Small intestine (tissue), 7 donors: Measurements from ENCODE around the gene SBNO2. TPM values are rescaled to one million over a fixed set of nuclear protein-coding genes. Genes with fewer than 3 reads are reported as not detected.
"Not testable (repeated sequence)": the region's sequence is repeated elsewhere in the genome, so short reads cannot be mapped to it uniquely, and the experiment has no call there.

Experiments
- DNase-seq, 2 donors: peaks; one replicate each; pipeline versions ENCODE4 v3.0.0 to v3.0.0-alpha.2; 2013
- FAIRE-seq: peaks from 2 replicates; lab custom pipeline; 2012; peaks lifted over from hg19 to GRCh38; lab: Jason Lieb, UNC
- H3K27ac ChIP-seq, 3 donors: one replicate each; pipeline ENCODE4 v1.5.1; 2013; ENCODE audit warnings: low read length in 2 of 3, mild to moderate bottlenecking in 2 of 3, control low read depth in 1 of 3, inconsistent platforms in 1 of 3, low read depth in 1 of 3, moderate library complexity in 1 of 3
- H3K27me3 ChIP-seq, 3 donors: one replicate each; pipeline ENCODE4 v1.6.1; 2013; ENCODE audit warnings: low read length in 3 of 3, inconsistent platforms in 1 of 3; ENCODE audit not compliant: control insufficient read depth in 3 of 3, insufficient read depth in 3 of 3
- H3K36me3 ChIP-seq, 3 donors: one replicate each; pipeline ENCODE4 v1.6.1; 2013; ENCODE audit warnings: low read length in 3 of 3, inconsistent platforms in 1 of 3, low read depth in 1 of 3, mild to moderate bottlenecking in 1 of 3, moderate library complexity in 1 of 3; ENCODE audit not compliant: control insufficient read depth in 3 of 3, insufficient read depth in 2 of 3
- H3K4me1 ChIP-seq, 3 donors: one replicate each; pipeline ENCODE4 v1.6.1; 2013; ENCODE audit warnings: low read length in 2 of 3, inconsistent platforms in 1 of 3, low read depth in 1 of 3, mild to moderate bottlenecking in 1 of 3, moderate library complexity in 1 of 3; ENCODE audit not compliant: control insufficient read depth in 3 of 3, insufficient read depth in 2 of 3
- H3K4me3 ChIP-seq, 3 donors: one replicate each; pipeline ENCODE4 v1.5.1; 2013; ENCODE audit warnings: low read length in 3 of 3, control low read depth in 1 of 3, inconsistent platforms in 1 of 3, low read depth in 1 of 3, mild to moderate bottlenecking in 1 of 3, moderate library complexity in 1 of 3
- H3K9me3 ChIP-seq, 2 donors: one replicate each; pipeline ENCODE4 v1.6.1; 2013; ENCODE audit warnings: low read depth in 1 of 2, low read length in 1 of 2; ENCODE audit not compliant: control insufficient read depth in 2 of 2, insufficient read depth in 1 of 2
- WGBS, 3 donors: extraction: QIAGEN DNeasy Blood & Tissue Kit; methylation state at CpG; one replicate each; pipeline ENCODE4 v1.1.7; 2013; 5-methylcytosine and 5-hydroxymethylcytosine counted together
- polyA plus RNA-seq, 4 donors: library from polyadenylated mRNA; stranded (reverse) in 3 of 4; unstranded in 1 of 4; fragments of 200-250 nt in 3 of 4; fragments of 120-200 nt in 1 of 4; gene quantifications; one replicate each; pipeline versions ENCODE4 v1.2.1 to v1.2.3, GENCODE V29; 2013
- donor health status: healthy with polysubstance abuse.
- donor health status: control.
- donor health status: control.
- donor health status: Bipolar disorder and iron deficiency.
- donor health status: healthy.

SBNO2 gene
- polyA plus RNA-seq, 4 donors = 19.7 to 32.1 (median 21.6) TPM

- H3K9me3 ChIP-seq = no peaks in the 10 kb centered on the region
- no peaks in the 10 kb centered on the region for H3K27me3 ChIP-seq
- 92 to 96% (median 94%) methylated on average over 43 to 52 of the region's 52 CpGs for WGBS, 3 donors
- H3K4me1 ChIP-seq = peaks cover 0 to 22% (median 3%) of the 10 kb centered on the region in 3 donors
- no peak for FAIRE-seq
- peaks cover 29 to 93% (median 46%) of the 10 kb centered on the region in 3 donors for H3K36me3 ChIP-seq
- no peak for DNase-seq
- no peak overlapping the region for H3K27ac ChIP-seq
- H3K4me3 ChIP-seq = no peak overlapping the region
Observed at GRCh38 chr19:1116726-1117581, 57.1 kb downstream of the SBNO2 start.

GRCh38 chr19:1115646-1116420 is 58.2 kb downstream of the SBNO2 start:
- WGBS, 3 donors = 89 to 92% (median 92%) methylated on average over 34 to 35 of the region's 35 CpGs
- no peak for FAIRE-seq

GRCh38 chr19:1114728-1115127 is 59.3 kb downstream of the SBNO2 start:
- H3K4me3 ChIP-seq, DNase-seq, H3K9me3 ChIP-seq, H3K27ac ChIP-seq, FAIRE-seq, H3K27me3 ChIP-seq: not testable (repeated sequence)
- Histone ChIP-seq H3K4me1 (peaks cover 0 to 23% (median 3%) of the 10 kb centered on the region in 3 donors), H3K36me3 (peaks cover 23 to 92% (median 37%) of the 10 kb centered on the region in 3 donors)
- WGBS, 3 donors = 87 to 93% (median 90%) methylated on average over 9 of the region's 9 CpGs

More at GRCh38 chr19:1115646-1116420, 58.2 kb downstream of the SBNO2 start:
- no peak overlapping the region for H3K4me3 ChIP-seq
- DNase-seq = no peak
- peaks cover 21 to 92% (median 42%) of the 10 kb centered on the region in 3 donors for H3K36me3 ChIP-seq
- H3K27me3 ChIP-seq = no peaks in the 10 kb centered on the region
- no peak overlapping the region for H3K27ac ChIP-seq
- H3K9me3 ChIP-seq = no peaks in the 10 kb centered on the region
- H3K4me1 ChIP-seq = peaks cover 0 to 23% (median 3%) of the 10 kb centered on the region in 3 donors

GRCh38 chr19:1113986-1114483 is 60.0 kb downstream of the SBNO2 start:
- Histone ChIP-seq H3K27me3 (no peaks in the 10 kb centered on the region), H3K27ac (peak overlapping the region; percentile 72 to 91 (median 80)), H3K4me3 (peak overlapping the region in 1 of 3 donors; percentile 2), H3K4me1 (peaks cover 0 to 23% (median 3%) of the 10 kb centered on the region in 3 donors), H3K9me3 (no peaks in the 10 kb centered on the region), H3K36me3 (peaks cover 21 to 92% (median 38%) of the 10 kb centered on the region in 3 donors)
- no peak for DNase-seq
- 91 to 93% (median 91%) methylated on average over 23 to 25 of the region's 25 CpGs for WGBS, 3 donors
- no peak for FAIRE-seq

- peak overlapping the region; percentile 72 to 91 (median 80) for H3K27ac ChIP-seq
- no peak for FAIRE-seq
- 23 to 33% (median 30%) methylated on average over 32 to 44 of the region's 44 CpGs for WGBS, 3 donors
Observed at GRCh38 chr19:1113030-1113985, 60.8 kb downstream of the SBNO2 start.

GRCh38 chr19:1112268-1113029 is 61.6 kb downstream of the SBNO2 start:
- Histone ChIP-seq H3K9me3 (no peaks in the 10 kb centered on the region), H3K4me1 (peaks cover 0 to 23% (median 3%) of the 10 kb centered on the region in 3 donors), H3K36me3 (peaks cover 22 to 87% (median 40%) of the 10 kb centered on the region in 3 donors), H3K4me3 (no peak overlapping the region), H3K27me3 (no peaks in the 10 kb centered on the region), H3K27ac (peak overlapping the region in 1 of 3 donors; percentile 2)
- WGBS, 3 donors = 49 to 74% (median 66%) methylated on average over 57 to 71 of the region's 71 CpGs
- peak; percentile 80 to 82 for DNase-seq
- FAIRE-seq = no peak

More at GRCh38 chr19:1113030-1113985, 60.8 kb downstream of the SBNO2 start:
- Histone ChIP-seq H3K36me3 (peaks cover 20 to 90% (median 35%) of the 10 kb centered on the region in 3 donors), H3K4me3 (peak overlapping the region in 1 of 3 donors; percentile 2), H3K9me3 (no peaks in the 10 kb centered on the region), H3K27me3 (no peaks in the 10 kb centered on the region), H3K4me1 (peaks cover 0 to 23% (median 3%) of the 10 kb centered on the region in 3 donors)
- peak; percentile 95 to 97 for DNase-seq

GRCh38 chr19:1111641-1112267 is 62.3 kb downstream of the SBNO2 start:
- peaks cover 15 to 87% (median 44%) of the 10 kb centered on the region in 3 donors for H3K36me3 ChIP-seq
- DNase-seq = no peak
- H3K27me3 ChIP-seq = no peaks in the 10 kb centered on the region
- no peak for FAIRE-seq
- no peak overlapping the region for H3K27ac ChIP-seq
- WGBS, 3 donors = 53 to 76% (median 69%) methylated on average over 15 to 18 of the region's 18 CpGs
- no peak overlapping the region for H3K4me3 ChIP-seq
- no peaks in the 10 kb centered on the region for H3K9me3 ChIP-seq
- H3K4me1 ChIP-seq = peaks cover 0 to 29% (median 3%) of the 10 kb centered on the region in 3 donors
